ENCODE data around the gene CENPT. TPM values are rescaled to one million over a fixed set of nuclear protein-coding genes. Genes with fewer than 3 reads are reported as not detected.

Gene CENPT
- 66.3 and 117 TPM in 2 replicates for total RNA-seq

GRCh38 chr16:67847064-67847861 lies at the start of gene CENPT:
Gene CENPT (minus strand): TSS chr16:67847693. CDS start chr16:67833859, 13,834 bp downstream.

DNA sequence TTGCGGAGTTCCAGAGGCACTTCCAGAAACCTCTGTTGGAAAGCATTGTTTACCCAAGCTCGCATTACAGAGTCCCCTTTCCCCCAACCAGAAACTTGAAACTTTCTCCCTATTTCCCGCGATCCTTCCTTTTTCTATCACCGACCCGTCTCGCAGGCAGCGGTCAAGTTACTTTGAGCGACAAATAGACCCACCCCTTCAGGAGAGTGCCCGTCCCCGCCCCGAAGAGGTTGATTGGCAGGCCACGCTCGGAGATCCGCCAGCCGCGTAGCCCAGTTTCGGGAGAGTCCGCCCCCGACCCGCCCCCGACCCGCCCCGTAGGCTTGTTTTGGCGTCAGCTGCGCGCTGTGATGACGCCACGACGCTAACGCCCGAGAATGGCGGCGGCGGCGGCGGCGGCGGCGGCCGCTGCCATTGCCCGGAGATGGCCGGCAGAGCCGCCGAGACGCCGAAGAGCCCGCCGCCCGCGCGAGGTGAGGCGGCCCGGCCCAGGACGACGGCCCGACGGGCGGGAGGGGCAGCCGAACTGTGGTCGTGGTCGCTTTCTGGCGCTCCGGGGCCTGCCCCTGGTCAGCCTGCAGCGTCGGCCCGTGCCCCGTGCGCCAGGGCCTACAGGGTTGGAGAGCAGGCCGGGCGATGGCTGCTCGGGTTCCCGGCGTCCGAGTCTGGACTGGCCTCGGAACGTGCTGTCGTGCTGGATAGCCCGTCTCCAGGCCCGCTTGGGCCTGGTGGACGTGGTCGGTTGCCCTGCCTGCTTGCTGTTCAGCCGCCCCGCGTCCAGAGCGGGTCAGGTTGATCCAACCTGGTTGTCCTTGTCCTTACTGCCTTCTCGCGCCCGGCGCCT lies 45.6 kb upstream of the CENPT start, which contains the start of gene PSKH1:
TSS of gene PSKH1 (plus strand) at position 356 of the 844 bp plus-strand sequence. CDS start 15,496 bp downstream, outside the sequence.

GRCh38 chr16:67884684-67885083 lies 37.2 kb upstream of the CENPT start, which contains the start of gene NRN1L:
Gene NRN1L (plus strand): TSS chr16:67884885. CDS start chr16:67884904, 19 bp downstream.

GRCh38 chr16:67872631-67873434 lies 25.3 kb upstream of the CENPT start, which contains the start of gene EDC4:
Gene EDC4 (plus strand): TSS chr16:67873052. CDS start chr16:67873262, 210 bp downstream.

GRCh38 chr16:67846320-67847063 lies 1.0 kb downstream of the CENPT start, which contains the start of gene NUTF2:
Gene NUTF2 (plus strand): TSS chr16:67846933. CDS start chr16:67865131, 18,198 bp downstream.

GRCh38 chr16:67841816-67842508 lies 5.5 kb downstream of the CENPT start, which contains the start of gene THAP11:
Gene THAP11 (plus strand): TSS chr16:67842320. CDS start chr16:67842555, 235 bp downstream.

GRCh38 chr16:67806428-67807147 lies 40.9 kb downstream of the CENPT start, which contains the start of the genes RANBP10 and TSNAXIP1:
Gene RANBP10 (minus strand): TSS chr16:67806560. CDS start chr16:67806536, 24 bp downstream.
Gene TSNAXIP1 (plus strand): TSS chr16:67806889. CDS start chr16:67807150, 261 bp downstream.

Small RNAs within 50 kb of the gene (small RNA-seq; reads per million reads assigned to genes)
- not detected for gene AC040162.2
- gene NRN1L: not detected

Other genes starting within 250 kb of the CENPT start
- gene CARMIL2, start 202.5 kb downstream of the CENPT start, total RNA-seq: not detected in 2 replicates
- gene ACD, start 187.4 kb downstream of the CENPT start, total RNA-seq: 18.5 and 25.7 TPM in 2 replicates
- 0.39 and 0.65 TPM in 2 replicates for gene PARD6A, start 186.7 kb downstream of the CENPT start, total RNA-seq
- gene ENKD1, start 180.9 kb downstream of the CENPT start, total RNA-seq: 13.8 and 17.3 TPM in 2 replicates
- gene C16orf86, start 180.9 kb downstream of the CENPT start, total RNA-seq: 3.9 and 4.7 TPM in 2 replicates
- 17.0 and 18.1 TPM in 2 replicates for gene GFOD2, start 128.4 kb downstream of the CENPT start, total RNA-seq
- 4.6 and 6.3 TPM in 2 replicates for gene RANBP10, start 41.1 kb downstream of the CENPT start, total RNA-seq
- 0.11 and 1.2 TPM in 2 replicates for gene TSNAXIP1, start 40.8 kb downstream of the CENPT start, total RNA-seq
- gene THAP11, start 5.4 kb downstream of the CENPT start, total RNA-seq: 23.9 and 33.0 TPM in 2 replicates
- gene NUTF2, start 760 bp downstream of the CENPT start, total RNA-seq: 282 and 381 TPM in 2 replicates
- 69.5 and 70.3 TPM in 2 replicates for gene EDC4, start 25.4 kb upstream of the CENPT start, total RNA-seq
- gene NRN1L, start 37.2 kb upstream of the CENPT start, total RNA-seq: 0.54 and 0.79 TPM in 2 replicates
- 18.5 and 21.7 TPM in 2 replicates for gene PSKH1, start 45.6 kb upstream of the CENPT start, total RNA-seq
- 0.65 and 0.79 TPM in 2 replicates for gene CTRL, start 84.2 kb upstream of the CENPT start, total RNA-seq
- 22.9 and 23.2 TPM in 2 replicates for gene PSMB10, start 89.2 kb upstream of the CENPT start, total RNA-seq
- 15.7 and 17.6 TPM in 2 replicates for gene LCAT, start 96.4 kb upstream of the CENPT start, total RNA-seq
- 121 and 147 TPM in 2 replicates for gene SLC12A4, start 120.9 kb upstream of the CENPT start, total RNA-seq
- gene DPEP3, start 132.8 kb upstream of the CENPT start, total RNA-seq: not detected in 2 replicates
- gene DPEP2, start 151.8 kb upstream of the CENPT start, total RNA-seq: not detected in 2 replicates
- gene DPEP2NB, start 168.2 kb upstream of the CENPT start, total RNA-seq: not detected in 2 replicates
- 10.2 and 11.7 TPM in 2 replicates for gene DDX28, start 175.5 kb upstream of the CENPT start, total RNA-seq
- 15.7 and 22.2 TPM in 2 replicates for gene DUS2, start 175.6 kb upstream of the CENPT start, total RNA-seq
- 31.8 and 37.1 TPM in 2 replicates for gene NFATC3, start 237.7 kb upstream of the CENPT start, total RNA-seq

Data from placental epithelial cell (primary cell).